ENCODE results near the gene ZNF750.

GRCh38 chr17:82841921-82842596 lies 2.2 kb upstream of the ZNF750 start:
- TF ChIP-seq CTCF (IDR thresholded peaks at IDR 0.05), result no peak
- TF ChIP-seq EZH2phosphoT487 (IDR thresholded peaks at IDR 0.05), result no peak

Measured in neural progenitor cell (in vitro differentiated cells).